ENCODE measurements around the gene SELENOO. TPM values are rescaled to one million over a fixed set of nuclear protein-coding genes. Genes with fewer than 3 reads are reported as not detected.

The SELENOO gene
- polyA plus RNA-seq, 4 donors, result 14.9 to 26.2 (median 17.1) TPM

DNA sequence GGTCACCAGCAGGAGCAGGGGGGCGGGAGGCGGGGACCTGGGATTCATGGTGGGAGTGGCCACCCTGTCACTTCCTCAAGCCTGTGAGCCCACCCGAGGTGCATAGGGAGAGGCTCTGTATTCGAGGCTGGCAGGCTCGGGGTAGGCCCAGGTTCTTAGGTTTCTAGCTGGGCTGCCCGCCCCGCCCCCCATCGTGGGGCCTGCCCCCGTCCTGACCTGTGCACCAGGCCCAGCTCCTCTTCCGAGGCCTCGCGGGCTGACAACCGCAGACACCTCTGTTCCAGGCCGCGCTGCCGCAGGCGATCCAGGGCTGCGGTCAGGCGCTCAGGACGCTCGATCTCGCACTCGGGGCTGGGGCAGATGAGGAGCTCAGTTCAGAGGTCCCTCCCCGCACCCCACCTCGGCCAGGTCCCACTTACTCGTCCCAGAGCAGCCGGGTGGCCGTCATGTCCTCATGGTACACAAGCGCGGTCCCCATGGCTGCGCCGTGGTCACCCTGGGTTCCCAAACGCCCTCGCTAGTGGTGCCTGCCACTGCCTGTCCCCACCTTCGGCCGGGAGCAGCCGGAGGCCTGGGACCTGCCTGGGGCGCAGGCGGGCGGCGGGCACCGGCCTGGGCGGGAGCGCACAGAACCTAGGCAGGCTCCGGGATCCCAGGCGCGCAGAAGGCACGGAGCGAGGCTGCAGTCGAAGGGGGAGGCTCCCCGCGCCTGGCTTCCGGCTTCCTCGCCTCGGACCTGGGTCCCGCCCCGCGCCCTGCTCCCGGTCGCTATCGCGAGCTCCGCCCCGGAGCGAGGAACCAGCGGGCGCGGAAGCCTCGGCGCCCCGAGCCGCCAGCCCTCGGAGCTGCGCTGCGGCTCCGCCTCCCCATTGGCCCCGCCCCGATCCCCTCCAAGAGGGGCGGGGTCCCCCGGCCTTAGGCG, 50.0 kb downstream of the SELENOO start, which contains the start of gene HDAC10:
Gene HDAC10 (minus strand): TSS at position 711 of the 922 bp plus-strand sequence. CDS start 233 bp downstream, at position 478.
- no peak for DNase-seq (ENCODE audit: low read depth in 4 of 4, low spot score in 3 of 4)

DNA sequence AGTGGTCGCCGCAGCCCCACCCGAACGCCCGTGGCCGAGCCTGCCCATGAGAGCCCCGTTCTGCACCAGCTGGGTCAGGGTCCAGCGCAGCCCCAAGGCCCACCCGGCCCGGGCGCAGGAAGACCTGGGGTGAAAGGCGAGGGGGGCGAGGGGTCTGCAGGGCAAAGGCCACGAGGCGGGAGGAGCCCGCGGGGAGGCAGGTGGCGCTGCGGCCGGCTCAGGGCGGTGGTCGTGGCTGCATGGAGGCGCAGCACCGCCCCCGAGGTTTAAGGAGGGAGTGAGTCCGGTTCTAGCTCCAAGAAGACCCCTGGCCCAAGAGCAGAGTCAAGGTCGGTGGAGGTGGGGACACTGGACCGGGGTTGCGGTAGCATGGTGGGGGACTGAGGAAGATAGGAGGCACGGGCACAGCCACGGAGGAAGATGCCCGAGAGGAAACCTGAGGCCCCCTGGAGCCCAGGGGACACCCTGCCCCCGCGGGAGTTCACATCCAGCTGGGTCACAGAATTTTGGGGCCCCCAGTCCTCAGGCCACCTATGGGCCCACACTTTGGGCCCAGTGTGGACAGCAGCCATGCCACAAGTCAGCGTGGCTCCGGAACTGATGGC, 50.8 kb downstream of the SELENOO start:
- DNase-seq (ENCODE audit: low read depth in 4 of 4, low spot score in 3 of 4), result no peak

DNA sequence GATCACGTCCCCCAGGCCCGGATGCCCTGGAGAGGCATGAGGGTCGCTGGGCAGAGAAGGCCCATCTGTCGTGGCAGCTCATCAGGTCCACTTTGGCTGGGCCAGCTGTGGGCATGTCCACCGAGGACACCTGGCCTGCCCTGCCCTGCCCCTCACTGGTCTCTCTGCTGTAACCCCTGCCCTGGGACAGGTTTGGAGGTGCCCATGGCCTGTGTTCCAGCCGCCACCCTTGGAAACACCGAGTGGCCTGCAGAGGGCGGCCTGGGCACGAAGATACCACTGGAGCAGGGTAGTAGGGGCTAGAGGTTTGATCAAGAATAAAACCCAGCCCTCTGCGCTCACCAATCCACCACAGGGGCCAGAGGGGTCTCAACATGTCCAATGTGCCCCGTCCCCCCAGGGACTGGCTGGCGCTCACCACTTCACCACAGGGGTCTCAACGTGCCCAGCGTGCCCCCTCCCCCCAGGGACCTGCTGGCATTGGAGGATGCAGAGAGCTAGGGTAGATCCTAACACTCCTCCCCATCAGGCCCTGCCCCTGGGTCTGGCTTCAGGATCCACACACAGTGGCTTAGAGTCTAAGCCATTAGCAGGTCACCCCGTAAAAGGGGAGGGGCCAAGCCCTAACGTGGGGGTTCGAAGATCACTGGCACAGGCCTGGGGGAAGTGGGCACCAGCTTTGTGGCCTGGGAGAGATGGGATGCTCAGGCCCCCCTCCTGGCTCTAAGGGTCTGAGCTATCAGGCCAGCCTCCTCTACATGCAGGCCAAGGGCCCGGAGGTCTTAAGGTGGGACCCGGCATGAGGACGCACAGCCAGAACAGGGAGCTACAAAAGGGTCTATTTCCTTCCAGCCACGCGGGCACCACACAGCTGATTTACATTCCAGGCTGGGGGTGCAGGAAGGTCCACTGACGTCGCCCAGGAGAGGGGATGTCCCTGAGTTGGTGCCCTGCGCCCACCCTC, 51.6 kb downstream of the SELENOO start:
- DNase-seq (ENCODE audit: low read depth in 4 of 4, low spot score in 3 of 4), result no peak

DNA sequence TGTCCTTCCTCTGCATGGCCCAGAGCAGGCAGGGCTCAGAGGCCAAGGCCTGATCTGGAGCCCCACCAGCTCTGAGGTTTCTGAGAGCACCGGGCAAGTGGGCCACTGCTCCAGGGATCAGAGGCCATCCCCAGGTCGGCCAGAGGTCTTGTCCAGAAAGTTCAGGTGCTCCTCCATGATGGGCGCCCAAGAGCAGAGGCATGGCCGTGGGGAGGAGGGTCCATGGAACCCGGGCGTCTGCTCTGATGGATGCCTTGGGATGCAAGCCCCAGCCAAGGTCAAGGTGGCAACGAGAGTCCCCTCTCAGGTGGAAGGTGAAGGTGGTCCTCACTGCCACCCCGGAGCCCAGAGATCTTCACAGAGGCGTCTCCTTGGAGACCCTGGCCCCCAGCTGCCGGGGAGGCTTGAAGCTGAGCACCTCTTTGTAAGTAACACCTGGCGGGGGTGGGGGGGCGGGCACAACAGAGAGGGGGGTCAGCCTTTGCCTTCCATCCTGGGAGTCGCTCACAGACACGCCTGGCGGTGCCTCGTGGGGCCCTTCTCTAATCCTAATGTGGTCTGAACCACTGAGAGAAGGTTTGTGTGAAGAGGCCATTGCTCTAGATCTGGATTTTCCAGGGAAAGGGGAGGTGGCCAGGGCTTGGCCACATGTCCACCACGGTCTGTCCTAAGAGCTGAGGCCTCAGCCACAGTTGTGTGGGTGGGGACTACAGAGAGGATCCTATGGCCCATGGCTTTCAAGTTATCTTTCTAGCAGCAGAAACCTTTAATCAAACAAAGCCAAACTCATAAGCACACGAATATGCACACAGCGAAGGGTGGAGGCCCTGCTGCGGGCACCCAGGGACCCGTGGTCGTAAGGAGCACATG, 52.5 kb downstream of the SELENOO start:
- no peak for DNase-seq (ENCODE audit: low read depth in 4 of 4, low spot score in 3 of 4)

DNA sequence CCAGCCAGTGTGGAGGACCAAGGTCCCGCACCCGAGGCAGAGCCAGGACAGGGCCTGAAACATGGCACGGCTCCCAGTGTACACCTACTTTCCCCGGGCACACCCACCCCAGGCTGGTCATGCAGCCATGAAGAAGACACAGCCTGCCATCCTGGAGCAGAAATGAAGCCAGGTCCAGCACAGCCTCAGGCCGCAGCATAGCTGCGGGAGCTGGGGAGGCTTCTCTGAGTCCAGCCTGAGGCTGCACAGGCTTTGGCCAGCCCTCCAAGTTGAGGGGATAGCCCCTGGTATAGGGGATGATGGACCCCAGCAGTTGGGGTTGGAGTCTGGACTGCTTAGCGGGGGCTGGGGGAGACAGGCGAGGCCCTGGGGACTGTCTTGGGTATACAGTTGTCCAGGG, 53.1 kb downstream of the SELENOO start:
- DNase-seq (ENCODE audit: low read depth in 4 of 4, low spot score in 3 of 4), result no peak

DNA sequence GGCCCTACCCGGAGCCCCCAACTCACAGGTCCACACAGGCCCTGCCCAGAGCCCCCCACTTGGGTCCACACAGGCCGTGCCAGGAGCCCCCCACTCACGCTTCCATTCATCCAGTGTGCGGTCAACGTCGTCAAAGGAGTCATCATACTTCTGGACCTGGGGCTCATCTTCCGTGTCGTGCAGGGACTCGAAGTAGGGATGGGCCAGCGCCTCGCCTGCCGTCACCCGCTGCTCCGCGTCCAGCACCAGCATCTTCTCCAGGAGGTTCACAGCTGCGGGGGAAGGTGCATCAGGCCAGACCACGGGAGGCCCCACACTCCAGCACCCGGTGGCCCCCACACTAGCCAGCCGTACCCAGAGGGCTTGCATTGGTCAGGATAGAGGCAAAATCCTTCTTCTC, 54.3 kb downstream of the SELENOO start:
- DNase-seq (ENCODE audit: low read depth in 4 of 4, low spot score in 3 of 4), result no peak

DNA sequence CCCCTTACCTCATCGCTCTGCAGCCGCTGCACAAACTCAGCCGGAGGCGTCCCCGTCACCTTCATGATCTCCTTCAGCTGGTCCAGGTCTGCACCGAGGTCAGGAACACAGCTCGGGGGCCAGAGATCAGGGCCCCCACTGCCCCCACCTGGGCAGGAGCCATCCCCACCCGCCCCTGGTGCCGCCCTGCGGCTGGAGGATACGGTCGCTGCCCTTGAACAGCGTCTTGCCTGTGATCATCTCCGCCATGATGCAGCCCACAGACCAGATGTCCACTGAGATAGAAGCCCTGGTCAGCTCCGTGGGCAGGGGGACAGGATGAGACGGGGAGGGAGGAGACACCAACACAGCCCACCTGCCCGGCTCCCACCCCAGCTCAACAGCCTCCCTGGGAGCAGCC, 54.8 kb downstream of the SELENOO start:
- DNase-seq (ENCODE audit: low read depth in 4 of 4, low spot score in 3 of 4), result no peak

DNA sequence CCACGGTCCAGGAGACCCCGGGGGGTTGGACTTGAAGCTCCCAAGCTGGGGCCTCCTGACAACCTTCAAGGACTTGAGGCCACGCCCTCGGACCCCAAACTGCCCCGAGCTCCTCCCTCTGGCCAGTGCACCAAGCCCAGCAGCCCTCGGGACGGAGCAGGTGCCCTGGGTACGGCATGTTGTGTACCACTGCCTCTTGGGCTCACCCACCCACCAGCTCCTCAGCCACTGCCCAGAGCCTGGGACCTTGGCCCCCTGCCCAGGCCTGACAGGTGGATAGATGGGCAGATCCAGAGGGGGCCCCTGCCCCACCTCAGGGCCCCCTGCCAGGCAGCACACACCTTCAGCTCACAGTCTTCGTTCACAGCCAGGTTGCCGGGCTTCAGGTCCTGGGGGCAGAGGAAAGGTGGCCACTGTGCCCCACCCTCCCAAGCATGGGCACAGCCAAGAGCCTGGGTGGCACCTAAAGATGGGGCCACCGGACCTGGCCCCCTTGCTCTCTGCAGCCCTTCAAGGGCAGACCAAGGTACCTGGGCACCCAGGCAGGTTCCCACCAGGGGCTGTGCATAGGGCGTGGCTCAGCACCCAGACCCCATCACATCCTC, 55.5 kb downstream of the SELENOO start:
- no peak for DNase-seq (ENCODE audit: low read depth in 4 of 4, low spot score in 3 of 4)

DNA sequence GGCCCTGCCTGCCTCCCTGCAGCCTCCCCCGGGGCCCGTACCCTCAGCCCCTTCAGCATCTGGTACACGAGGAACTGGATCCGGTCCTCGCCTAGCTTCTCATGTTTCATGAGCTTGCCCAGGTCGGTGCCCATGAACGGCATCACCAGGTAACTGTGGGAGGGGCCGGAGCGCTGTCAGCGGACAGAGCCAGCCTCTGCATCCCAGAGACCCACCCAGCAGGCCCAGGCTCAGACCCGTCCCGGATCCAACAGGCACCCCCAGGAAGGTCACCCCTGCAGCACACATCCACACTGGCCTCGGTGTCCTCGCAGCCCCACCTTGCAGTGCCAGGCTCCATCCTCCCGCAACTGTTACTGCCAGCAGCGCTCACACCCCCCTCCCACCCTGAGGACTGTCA, 56.2 kb downstream of the SELENOO start:
- no peak for DNase-seq (ENCODE audit: low read depth in 4 of 4, low spot score in 3 of 4)

DNA sequence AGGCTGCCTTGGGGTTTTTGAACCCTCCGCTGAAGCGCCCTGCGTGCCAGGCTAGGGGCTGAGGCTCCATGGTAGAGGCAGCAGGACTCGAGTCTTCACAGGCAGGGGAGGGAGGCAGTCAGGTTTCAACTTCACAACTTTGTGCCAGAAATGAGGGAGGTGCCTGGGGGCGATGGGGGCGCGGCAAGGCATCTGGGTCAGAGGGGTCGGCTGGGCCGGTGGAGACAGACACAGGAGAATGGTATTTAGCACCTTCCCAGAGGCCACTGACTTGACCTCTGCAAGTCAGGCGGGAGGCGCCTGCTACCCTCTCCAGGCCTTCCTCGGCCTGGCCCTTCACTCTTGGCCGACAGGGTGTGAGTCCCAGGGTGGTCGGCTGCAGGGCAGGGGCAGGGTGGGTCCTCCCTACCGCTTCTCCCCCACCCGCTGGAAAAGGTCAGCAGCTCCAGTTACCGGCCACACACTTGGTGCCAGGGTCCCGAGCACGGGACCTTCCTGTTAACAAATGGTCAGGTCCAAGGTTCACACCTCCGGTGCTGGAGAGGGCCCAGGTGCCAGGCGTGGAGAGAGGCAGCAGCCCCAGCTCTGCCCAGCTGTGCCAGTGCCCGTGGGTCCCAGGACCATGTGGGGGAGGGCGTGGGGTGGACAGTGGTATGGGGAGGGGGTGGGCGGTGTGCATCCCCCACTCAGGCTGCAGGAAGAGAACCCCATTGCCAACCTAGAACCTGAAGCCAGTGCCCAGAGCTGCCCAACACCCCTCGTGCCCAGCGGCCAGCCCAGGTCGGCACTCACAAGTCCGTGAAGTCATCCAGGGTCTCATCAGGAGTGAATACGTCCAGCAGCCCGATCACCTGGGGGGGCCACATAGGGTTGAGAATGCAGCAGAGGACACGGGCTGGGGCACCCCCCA, 56.9 kb downstream of the SELENOO start:
- DNase-seq (ENCODE audit: low read depth in 4 of 4, low spot score in 3 of 4), result no peak

DNA sequence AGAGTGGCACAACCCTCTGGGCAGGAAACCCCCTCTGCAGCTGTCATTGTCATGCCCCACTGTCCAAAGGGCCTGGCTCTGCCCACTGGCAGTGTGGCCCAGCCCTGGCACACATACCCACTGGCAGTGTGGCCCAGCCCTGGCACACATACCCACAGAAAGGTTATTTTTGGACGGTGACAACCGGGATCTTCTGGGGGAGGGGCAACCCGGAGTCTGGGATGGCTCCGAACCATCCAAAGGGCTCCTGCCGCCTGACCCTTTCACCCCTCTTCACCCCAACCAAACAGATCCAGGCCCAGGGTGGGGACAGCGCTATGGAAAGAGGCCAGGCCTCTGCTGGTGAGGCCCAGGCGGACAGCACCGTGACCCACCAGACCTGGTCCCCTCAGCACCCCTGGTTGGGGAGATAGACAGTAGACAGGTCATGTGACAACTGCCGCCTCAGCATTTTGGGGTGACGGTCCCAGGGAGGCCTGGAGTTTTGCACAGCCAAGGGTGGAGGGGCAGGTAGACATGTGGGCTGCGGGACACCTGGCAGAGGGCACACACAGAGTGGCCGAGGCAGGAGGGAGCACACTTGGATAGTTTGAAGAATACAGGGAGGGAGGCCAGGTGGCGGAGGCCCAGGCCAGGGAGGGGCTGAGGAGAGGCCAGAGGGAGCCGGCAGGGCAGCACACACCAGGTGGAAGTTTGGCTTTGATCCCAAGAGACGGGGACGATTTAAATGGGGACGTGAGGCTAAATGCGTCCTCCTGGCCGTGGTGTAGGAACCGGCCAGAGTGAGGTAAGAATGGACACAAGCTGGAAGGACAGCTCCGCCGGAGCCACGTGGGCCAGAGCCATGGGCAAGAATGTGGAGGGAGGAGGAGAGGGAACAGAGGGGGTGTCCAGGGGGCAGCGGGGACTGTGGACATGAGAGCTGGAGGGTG, 57.8 kb downstream of the SELENOO start:
- DNase-seq (ENCODE audit: low read depth in 4 of 4, low spot score in 3 of 4), result no peak

DNA sequence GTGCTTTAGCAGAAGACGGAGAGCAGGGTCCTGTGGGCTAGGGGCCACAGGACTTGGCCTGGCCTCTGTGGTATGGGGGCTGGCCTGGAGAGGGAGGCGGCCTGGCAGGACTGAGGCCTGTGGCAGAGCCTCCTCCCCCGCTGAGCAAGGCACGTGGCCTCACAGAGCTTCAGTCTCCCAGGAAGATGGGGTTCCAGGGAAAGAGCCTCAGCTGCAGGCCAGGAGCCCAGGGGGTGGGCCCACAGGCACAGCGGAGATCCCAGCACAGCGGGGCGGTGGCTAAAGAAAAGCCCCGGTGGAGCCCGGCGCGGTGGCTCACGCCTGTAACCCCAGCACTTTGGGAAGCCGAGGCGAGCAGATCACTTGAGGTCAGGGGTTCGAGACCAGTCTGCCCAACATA, 58.5 kb downstream of the SELENOO start:
- DNase-seq (ENCODE audit: low read depth in 4 of 4, low spot score in 3 of 4), result no peak

DNA sequence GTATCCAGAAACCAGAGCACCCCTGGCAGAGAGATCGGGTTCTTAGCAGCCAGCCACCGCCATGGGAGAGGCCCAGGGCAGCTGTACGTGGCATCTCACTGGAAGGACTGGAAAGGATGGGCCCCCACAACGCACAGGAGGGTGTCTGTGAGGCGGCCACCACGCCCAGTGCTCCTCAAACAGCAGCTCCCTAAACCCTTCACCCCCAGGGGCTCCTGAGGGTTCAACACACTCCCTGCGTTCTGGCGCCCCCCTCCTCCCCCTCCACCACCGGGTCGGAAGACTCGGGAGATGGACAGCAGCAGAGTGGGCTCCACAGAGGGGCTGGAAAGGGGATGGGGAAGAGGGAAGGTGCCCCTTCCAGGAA, 59.6 kb downstream of the SELENOO start:
- DNase-seq (ENCODE audit: low read depth in 4 of 4, low spot score in 3 of 4), result no peak

DNA sequence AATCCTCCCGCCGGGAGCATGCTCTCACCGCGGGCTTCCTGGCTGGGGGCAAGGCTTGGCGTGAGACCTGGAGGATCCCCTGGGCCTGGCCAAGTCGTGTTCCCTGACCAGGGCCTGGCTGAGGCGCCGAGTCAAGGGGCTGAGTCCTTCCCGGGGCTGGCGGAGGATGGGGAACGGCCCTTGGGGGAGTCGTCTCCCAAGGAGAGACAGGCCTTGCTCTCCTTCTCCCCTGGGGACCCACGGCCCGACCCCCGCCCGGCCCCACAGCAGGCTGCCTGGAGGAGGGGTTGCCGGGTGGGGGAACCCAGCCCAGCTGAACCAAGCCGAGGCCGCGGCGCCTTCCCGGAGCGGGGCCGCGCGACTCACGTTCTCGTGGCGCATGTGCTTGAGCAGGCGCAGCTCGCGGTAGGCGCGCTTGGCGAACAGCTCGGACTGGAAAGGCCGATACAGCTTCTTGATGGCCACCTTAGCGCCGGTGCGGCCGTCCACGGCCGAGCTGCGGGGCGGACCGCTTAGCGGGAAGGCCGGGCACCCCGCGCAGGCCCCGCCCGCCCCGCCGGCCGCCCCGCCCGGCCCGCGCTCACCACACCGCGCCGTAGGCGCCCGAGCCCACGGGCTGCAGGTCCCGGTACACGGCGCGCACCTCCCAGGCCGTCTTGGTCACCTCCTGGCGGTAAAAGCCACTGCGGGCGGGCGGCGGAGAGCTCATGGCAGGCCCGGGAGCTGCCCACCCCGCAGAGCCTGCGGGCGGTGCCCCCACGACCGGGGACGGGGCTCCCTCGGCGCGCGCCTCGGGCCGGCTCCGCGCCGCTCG, 60.2 kb downstream of the SELENOO start:
- no peak for DNase-seq (ENCODE audit: low read depth in 4 of 4, low spot score in 3 of 4)

DNA sequence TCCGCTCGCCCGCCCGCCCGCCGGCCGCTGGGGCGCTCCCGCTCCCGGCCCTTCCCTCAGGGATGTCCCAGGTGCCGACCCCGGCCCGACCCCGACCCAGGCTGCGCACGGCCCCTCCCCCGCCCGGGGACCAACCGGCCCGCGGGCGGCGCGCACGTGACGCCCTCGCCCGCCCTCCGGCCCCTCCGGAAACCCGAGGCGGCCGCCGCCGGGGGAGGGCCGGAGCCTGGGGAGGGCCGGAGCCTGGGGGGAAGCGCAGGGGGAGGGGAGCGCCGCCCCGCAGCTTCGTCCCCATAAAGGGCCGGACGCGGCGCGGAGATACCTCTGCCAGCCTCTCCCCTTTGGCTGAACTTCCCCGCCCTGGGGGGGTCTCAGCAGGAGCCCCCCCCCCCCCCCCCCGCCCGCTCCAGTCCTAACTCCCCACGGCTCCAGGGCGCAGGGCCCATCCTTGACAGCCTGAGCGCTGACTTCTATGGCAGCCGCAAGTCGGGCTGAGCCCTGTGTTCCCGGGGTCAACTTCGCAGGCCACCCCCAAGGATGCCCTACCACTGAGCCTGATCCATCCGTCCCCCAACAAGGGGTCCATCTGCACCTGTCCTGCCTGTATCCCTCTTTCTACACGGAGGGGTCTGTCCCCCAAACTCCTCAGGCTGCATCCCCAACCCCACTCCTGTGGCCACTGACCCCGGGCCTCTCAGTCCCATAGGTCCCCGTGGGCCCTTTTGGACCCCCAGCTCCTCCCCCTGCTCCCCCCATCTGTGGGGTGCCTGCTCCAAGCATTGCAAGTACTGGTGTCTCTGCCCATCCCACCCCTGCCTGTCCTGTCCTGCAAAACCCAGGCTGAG, 61.0 kb downstream of the SELENOO start, which contains the start of gene MAPK12:
Gene MAPK12 (minus strand): TSS at position 69 of the 845 bp plus-strand sequence. CDS start 174 bp downstream, outside the sequence.
- DNase-seq (ENCODE audit: low read depth in 4 of 4, low spot score in 3 of 4), result no peak

All from right renal pelvis (tissue), 4 donors.